GM19324 (cell line): ENCODE results near the gene PITPNM3.
A peak's percentile ranks its signal among the peaks of the same experiment; 100 is the strongest.

Source experiments
- ATAC-seq: cut with Tn5 transposase; IDR thresholded peaks from one replicate; pipeline ENCODE4 v1.9.1; 2021; ENCODE audit warnings: mild to moderate bottlenecking, moderate library complexity; ENCODE audit not compliant: unreplicated experiment, low FRiP score

The PITPNM3 gene

GRCh38 chr17:6452471-6453266 lies 103.7 kb downstream of the PITPNM3 start:
- ATAC-seq = no peak

GRCh38 chr17:6450926-6451832 lies 105.2 kb downstream of the PITPNM3 start:
- no peak for ATAC-seq

- no peak for ATAC-seq
Observed at GRCh38 chr17:6449307-6449706, 107.0 kb downstream of the PITPNM3 start.

- no peak for ATAC-seq
Observed at GRCh38 chr17:6448473-6448872, 107.9 kb downstream of the PITPNM3 start.

GRCh38 chr17:6446516-6447100 lies 109.7 kb downstream of the PITPNM3 start:
- no peak for ATAC-seq

- no peak for ATAC-seq
Observed at GRCh38 chr17:6444571-6445335, 111.6 kb downstream of the PITPNM3 start.

GRCh38 chr17:6443692-6444570 lies 112.4 kb downstream of the PITPNM3 start, which contains the start of gene PIMREG:
Gene PIMREG (plus strand): TSS chr17:6444455. CDS start chr17:6445111, 656 bp downstream.
- ATAC-seq = peak; percentile 75

- ATAC-seq = no peak
Observed at GRCh38 chr17:6442775-6443174, 113.6 kb downstream of the PITPNM3 start.

GRCh38 chr17:6439951-6440350 lies 116.4 kb downstream of the PITPNM3 start:
- no peak for ATAC-seq

GRCh38 chr17:6437956-6438355 lies 118.4 kb downstream of the PITPNM3 start:
- no peak for ATAC-seq

- ATAC-seq = no peak
Observed at GRCh38 chr17:6437466-6437865, 118.9 kb downstream of the PITPNM3 start.

- ATAC-seq = no peak
Observed at GRCh38 chr17:6435968-6436367, 120.4 kb downstream of the PITPNM3 start.

GRCh38 chr17:6435051-6435450 lies 121.3 kb downstream of the PITPNM3 start, which contains the start of gene AIPL1:
Gene AIPL1 (minus strand): TSS chr17:6435121. CDS start chr17:6435104, 17 bp downstream.
- no peak for ATAC-seq

GRCh38 chr17:6430769-6431168 lies 125.6 kb downstream of the PITPNM3 start:
- ATAC-seq = no peak

GRCh38 chr17:6429266-6429665 lies 127.1 kb downstream of the PITPNM3 start:
- no peak for ATAC-seq

- no peak for ATAC-seq
Observed at GRCh38 chr17:6428207-6428965, 128.0 kb downstream of the PITPNM3 start.

GRCh38 chr17:6427279-6427781 lies 129.0 kb downstream of the PITPNM3 start:
- ATAC-seq = no peak

GRCh38 chr17:6426356-6427101 lies 129.8 kb downstream of the PITPNM3 start:
- no peak for ATAC-seq
